HEK293T (cell line): ENCODE results near the gene PTPRE.

Source experiments
- CTCF ChIA-PET: fragments of 350-600 bp; formaldehyde crosslinking; extraction: SDS; loops from one replicate; lab custom pipeline; 2021; ENCODE audit warnings: antibody characterized with exemption, inconsistent platforms; lab: Yijun Ruan, JAX
- POLR2A ChIA-PET: fragments of 350-600 bp; formaldehyde crosslinking; extraction: SDS; loops from one replicate; lab custom pipeline; 2020; ENCODE audit warnings: antibody characterized with exemption, inconsistent platforms; lab: Yijun Ruan, JAX
- DNase-seq: peaks from one replicate; pipeline ENCODE4 v3.0.0; 2012; ENCODE audit warnings: mixed read lengths; ENCODE audit errors: extremely low spot score
- ARNT ChIP-seq: fragments of 450-650 bp; IDR thresholded peaks from 2 replicates; pipeline ENCODE4 v1.6.1; 2017; ENCODE audit warnings: mild to moderate bottlenecking
- BHLHE40 ChIP-seq: fragments of 450-650 bp; IDR thresholded peaks from 2 replicates; pipeline ENCODE4 v1.6.1; 2016; ENCODE audit warnings: mild to moderate bottlenecking, moderate library complexity, borderline replicate concordance
- CTBP1 ChIP-seq: fragments of 450-650 bp; IDR thresholded peaks from 2 replicates; pipeline ENCODE4 v1.6.1; 2016; ENCODE audit warnings: borderline replicate concordance
- ELF4 ChIP-seq: fragments of 450-650 bp; IDR thresholded peaks from 2 replicates; pipeline ENCODE4 v1.6.1; 2017; ENCODE audit warnings: antibody characterized with exemption
- FOXA1 ChIP-seq: fragments of 450-650 bp; IDR thresholded peaks from 2 replicates; pipeline ENCODE4 v1.6.1; 2016; ENCODE audit warnings: mild to moderate bottlenecking
- FOXK2 ChIP-seq: fragments of 450-650 bp; IDR thresholded peaks from 2 replicates; pipeline ENCODE4 v1.6.1; 2016; ENCODE audit warnings: mild to moderate bottlenecking
- FOXM1 ChIP-seq: fragments of 450-650 bp; IDR thresholded peaks from 2 replicates; pipeline ENCODE4 v1.6.1; 2017; ENCODE audit warnings: mild to moderate bottlenecking, borderline replicate concordance
- HDGF ChIP-seq: fragments of 450-650 bp; IDR thresholded peaks from 2 replicates; pipeline ENCODE4 v1.6.1; 2017; ENCODE audit warnings: antibody characterized with exemption, borderline replicate concordance
- L3MBTL2 ChIP-seq: fragments of 450-650 bp; conservative IDR thresholded peaks from 2 replicates; pipeline ENCODE4 v1.6.1; 2016; ENCODE audit warnings: mild to moderate bottlenecking
- LEF1 ChIP-seq: fragments of 450-650 bp; IDR thresholded peaks from 2 replicates; pipeline ENCODE4 v1.6.1; 2017; ENCODE audit warnings: mild to moderate bottlenecking, borderline replicate concordance
- NFRKB ChIP-seq: fragments of 450-650 bp; IDR thresholded peaks from 2 replicates; pipeline ENCODE4 v1.6.1; 2016; ENCODE audit warnings: mild to moderate bottlenecking, moderate library complexity
- SP1 ChIP-seq: fragments of 450-650 bp; IDR thresholded peaks from 2 replicates; pipeline ENCODE4 v1.6.1; 2017
- SUZ12 ChIP-seq: fragments of 450-650 bp; IDR thresholded peaks from 2 replicates; pipeline ENCODE4 v1.6.1; 2016; ENCODE audit warnings: mild to moderate bottlenecking
- TARDBP ChIP-seq: fragments of 450-650 bp; IDR thresholded peaks from 2 replicates; pipeline ENCODE4 v1.6.1; 2016
- ZNF384 ChIP-seq: fragments of 450-650 bp; IDR thresholded peaks from 2 replicates; pipeline ENCODE4 v1.6.1; 2016
- TF ChIP-seq, protein P1 (sequence below): fragments of 450-650 bp; IDR thresholded peaks from 2 replicates; pipeline ENCODE4 v1.6.1; 2016

PTPRE gene

DNA sequence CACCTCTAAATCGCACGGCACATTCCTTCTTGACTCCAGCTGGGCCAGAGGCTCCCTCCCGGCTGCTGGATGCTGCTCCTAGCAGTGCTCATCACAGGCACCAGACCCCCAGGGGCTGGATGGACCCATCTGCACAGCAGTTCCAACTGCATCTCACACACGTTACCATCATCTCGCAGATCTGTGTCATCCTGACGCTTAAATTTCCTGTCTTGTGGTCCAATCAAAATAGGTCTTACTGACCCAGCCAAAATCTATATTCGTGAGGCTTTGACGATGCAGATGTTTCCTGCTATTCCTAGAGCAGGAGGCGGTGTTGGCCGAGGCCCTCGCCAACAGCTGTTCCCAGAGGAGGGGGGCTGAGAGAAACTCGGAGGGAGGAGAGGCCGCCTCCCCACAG lies 111.3 kb downstream of the PTPRE start:
- TF ChIP-seq ARNT = no peak
- TF ChIP-seq SUZ12 = no peak
- no peak for TF ChIP-seq FOXA1
- CTCF ChIA-PET = no interaction called here

DNA sequence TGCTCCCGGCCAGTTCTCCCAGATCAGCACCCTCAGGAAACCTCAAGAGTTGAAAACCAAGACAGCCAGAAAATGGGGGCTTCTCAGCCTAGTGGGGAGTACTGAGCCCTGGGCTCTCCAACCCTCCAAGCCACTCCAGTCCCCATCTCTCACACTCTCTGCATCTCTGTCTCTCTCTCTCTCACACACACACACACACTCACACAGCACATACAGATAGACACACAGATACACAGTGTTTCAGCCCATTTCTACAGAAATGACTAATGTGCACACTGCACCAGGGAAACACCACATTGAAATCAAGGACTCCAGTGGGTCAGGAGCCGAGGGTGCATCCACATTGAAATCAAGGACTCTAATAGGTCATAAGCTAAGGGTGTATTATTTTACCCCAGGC lies 111.8 kb downstream of the PTPRE start:
- POLR2A ChIA-PET = no interaction called here
- TF ChIP-seq HDGF (no peak), SP1 (no peak), BHLHE40 (no peak), SUZ12 (no peak), ELF4 (no peak), TARDBP (no peak), ZNF384 (no peak), FOXM1 (no peak), FOXA1 (no peak), NFRKB (no peak), ARNT (no peak), FOXK2 (no peak), CTBP1 (no peak), LEF1 (no peak), L3MBTL2 (no peak)
- TF ChIP-seq, protein P1, sequence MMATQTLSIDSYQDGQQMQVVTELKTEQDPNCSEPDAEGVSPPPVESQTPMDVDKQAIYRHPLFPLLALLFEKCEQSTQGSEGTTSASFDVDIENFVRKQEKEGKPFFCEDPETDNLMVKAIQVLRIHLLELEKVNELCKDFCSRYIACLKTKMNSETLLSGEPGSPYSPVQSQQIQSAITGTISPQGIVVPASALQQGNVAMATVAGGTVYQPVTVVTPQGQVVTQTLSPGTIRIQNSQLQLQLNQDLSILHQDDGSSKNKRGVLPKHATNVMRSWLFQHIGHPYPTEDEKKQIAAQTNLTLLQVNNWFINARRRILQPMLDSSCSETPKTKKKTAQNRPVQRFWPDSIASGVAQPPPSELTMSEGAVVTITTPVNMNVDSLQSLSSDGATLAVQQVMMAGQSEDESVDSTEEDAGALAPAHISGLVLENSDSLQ = no peak
- CTCF ChIA-PET = interaction anchor here (0.6 kb wide), 1 partner anchor 95 kb away, joined by 4 read pairs; no protein-coding TSS in a partner anchor
- DNase-seq = no peak

More for the DNA sequence above, 111.3 kb downstream of the PTPRE start:
- POLR2A ChIA-PET = no interaction called here
- no peak for DNase-seq

DNA sequence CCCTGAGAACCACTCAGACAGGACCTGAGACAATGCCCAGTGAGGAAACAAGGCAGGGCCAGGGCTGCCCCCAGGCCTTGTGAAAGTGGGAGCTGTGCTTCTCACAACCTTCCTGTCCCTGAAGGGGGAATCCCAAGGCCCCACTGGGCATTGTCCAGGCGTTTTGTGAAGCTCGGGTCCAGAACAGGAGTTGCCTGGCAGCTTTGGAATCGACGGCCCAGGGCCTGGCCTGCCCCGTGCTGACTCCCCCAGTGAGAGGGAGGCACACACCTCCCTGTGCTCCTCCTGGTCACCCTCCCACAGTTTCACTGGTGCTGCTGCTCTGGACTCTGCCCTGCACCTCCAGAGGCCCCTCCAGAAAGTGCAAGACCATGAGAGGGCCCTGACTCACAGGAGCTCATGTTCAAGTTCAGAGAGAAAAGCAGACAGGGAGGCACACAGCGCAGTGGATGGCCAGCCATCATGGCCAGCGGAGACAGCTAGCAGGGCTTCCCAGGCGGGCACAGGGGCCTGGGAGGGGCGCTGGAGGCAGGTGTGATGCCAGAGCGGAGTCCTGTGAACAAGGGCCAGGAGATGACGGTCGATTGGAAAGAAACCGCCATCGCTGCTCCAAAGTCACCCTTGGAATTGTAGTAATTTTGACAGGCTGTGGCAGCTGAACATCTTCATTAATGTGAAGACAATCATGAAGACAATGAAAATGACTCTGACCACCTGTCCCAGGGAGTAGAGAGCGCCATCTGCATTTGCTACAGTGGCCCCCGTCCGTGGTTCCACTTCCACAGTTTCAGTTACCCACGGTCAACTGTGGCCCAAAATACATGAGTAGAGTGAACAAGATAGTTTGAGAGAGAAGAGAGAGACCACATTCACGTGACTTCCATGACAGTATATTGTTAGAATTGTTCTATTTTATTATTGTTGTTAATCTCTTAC lies 115.6 kb downstream of the PTPRE start:
- no peak for TF ChIP-seq FOXA1
- TF ChIP-seq CTBP1 = no peak
- DNase-seq = no peak
- ChIA-PET CTCF (no interaction called here), POLR2A (no interaction called here)

DNA sequence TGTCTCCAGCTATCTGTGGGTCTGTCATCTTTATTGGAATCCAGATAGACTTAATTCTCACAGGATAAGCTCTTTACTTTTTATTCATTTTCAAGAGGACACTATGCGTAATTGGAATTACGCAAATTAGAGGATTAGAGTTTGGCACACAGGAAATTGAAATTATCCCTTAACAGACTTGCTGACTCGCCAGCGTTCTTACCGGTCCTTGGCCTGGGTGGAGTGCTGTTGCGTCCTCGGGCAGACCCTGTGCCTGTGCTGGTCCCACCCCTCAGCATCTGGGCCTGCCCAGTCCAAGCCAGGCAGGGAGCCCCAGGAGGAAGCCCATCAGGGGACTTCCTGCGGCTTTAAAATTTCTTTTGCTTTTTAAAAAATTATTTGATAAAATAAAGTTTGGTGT lies 117.5 kb downstream of the PTPRE start:
- POLR2A ChIA-PET = no interaction called here
- no peak for DNase-seq
- CTCF ChIA-PET = interaction anchor here (1.2 kb wide), 1 partner anchor 13 kb away, joined by 3 read pairs; no protein-coding TSS in a partner anchor
- no peak for TF ChIP-seq NFRKB
- TF ChIP-seq CTBP1 = no peak
- no peak for TF ChIP-seq HDGF
- no peak for TF ChIP-seq SP1
- TF ChIP-seq ELF4 = no peak
- TF ChIP-seq FOXA1 = no peak
- no peak for TF ChIP-seq ZNF384
- TF ChIP-seq ARNT = no peak
- no peak for TF ChIP-seq FOXM1
- TF ChIP-seq, protein P1 = no peak

DNA sequence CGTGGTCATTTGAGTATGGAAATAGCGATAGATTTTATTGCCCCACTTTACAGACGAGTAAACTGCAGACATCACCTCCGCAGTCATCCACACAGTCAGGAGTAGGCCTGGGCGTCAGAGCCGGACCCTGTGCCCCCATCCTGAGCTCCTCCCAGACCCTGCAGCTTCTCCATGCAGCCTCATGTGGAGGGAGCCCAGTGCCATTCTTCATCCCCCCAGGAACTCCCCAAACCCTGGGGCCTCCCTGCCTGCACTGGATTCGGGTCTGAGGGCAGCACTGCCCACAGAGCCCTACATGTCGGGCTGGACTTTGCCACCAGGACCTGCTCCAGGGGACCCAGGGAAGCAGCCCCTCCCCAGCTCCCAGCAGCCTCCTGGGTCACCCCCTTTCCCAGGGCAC lies 118.5 kb downstream of the PTPRE start:
- TF ChIP-seq NFRKB (no peak), FOXM1 (no peak), LEF1 (no peak), TARDBP (no peak)
- ChIA-PET POLR2A (no interaction called here), CTCF (interaction anchor here (0.8 to 2.0 kb wide), 2 partner anchors 10 to 14 kb away, joined by 5 to 10 read pairs; no protein-coding TSS in a partner anchor)
- no peak for DNase-seq

DNA sequence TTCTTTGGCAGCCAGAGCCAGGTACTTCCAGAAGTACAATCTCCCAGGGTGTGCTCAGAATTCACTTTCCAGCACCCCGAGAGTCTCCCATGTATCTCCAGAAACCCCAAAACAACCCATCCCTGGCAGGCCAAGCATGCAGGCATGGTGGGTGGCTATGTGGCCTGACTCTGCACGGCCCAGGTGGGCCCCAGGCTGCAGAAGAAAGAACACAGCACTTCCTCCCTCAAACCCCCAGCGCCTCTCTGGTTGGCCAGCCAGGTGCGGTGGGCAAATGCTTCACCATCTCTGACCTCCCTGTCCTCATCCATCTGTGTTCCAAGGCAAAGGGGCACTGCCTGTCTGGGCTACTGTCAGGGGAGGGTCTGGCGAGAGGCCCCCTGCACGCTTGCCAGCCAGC lies 119.0 kb downstream of the PTPRE start:
- ChIA-PET POLR2A (no interaction called here), CTCF (interaction anchor here (2.0 kb wide), 1 partner anchor 9 kb away, joined by 10 read pairs; no protein-coding TSS in a partner anchor)
- TF ChIP-seq ELF4 = no peak
- TF ChIP-seq TARDBP = no peak
- no peak for TF ChIP-seq L3MBTL2
- TF ChIP-seq SP1 = no peak
- no peak for TF ChIP-seq BHLHE40
- no peak for DNase-seq

DNA sequence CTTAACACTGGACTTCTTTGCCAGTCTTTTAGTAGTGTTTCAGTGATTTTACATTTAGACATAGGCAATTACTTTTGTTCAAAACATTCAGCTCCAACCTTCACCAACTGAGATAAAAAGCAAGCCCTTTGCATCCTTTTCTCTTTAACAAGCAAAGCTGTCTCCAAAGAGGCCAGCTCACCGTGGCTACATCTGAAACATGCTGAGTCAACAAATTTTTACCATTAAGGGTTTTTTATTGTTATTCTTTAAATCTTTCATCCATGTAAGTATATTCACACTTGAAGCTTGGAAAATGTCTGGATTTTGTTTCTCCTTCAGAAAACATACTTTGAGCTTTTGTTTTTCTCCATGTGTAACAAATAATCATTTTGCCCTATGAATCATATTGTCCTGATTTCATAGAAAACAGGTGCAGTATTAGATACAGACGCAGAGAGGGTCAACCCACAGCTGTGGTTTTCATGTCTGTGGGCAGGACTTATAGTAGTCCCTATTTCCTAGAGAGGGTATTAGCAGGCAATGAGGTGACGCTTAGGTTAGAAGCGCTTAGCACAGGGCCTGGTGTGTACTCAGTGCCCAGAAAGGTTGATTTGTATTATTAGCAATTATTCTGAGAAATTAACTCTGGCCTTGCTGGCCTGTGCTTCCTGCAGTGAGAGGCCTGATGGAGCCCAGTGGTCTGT lies 119.9 kb downstream of the PTPRE start:
- POLR2A ChIA-PET = no interaction called here
- no peak for DNase-seq
- TF ChIP-seq FOXA1 (no peak), TARDBP (no peak), NFRKB (no peak)

More for the DNA sequence above, 119.9 kb downstream of the PTPRE start:
- CTCF ChIA-PET = interaction anchor here (2.0 kb wide), 1 partner anchor 9 kb away, joined by 10 read pairs; no protein-coding TSS in a partner anchor
